Neural progenitor cell (in vitro differentiated cells): ENCODE results near the gene WNT3A.

Source experiments
- CTCF ChIP-seq: fragments of 200-600 bp; sonication (generic); IDR thresholded peaks from 2 replicates; pipeline ENCODE4 v1.5.1; 2017; ENCODE audit warnings: antibody characterized with exemption, mild to moderate bottlenecking
- EZH2 ChIP-seq: fragments of 200-600 bp; sonication (generic); IDR thresholded peaks from 2 replicates; pipeline ENCODE4 v1.6.1; 2017; ENCODE audit warnings: antibody characterized with exemption, mild to moderate bottlenecking, moderate library complexity

GRCh38 chr1:228045871-228046270, 39.1 kb downstream of the WNT3A start:
- TF ChIP-seq CTCF (no peak), EZH2 (no peak)
